Stimulated activated CD4-positive, alpha-beta T cell treated with anti-CD3 and anti-CD28 coated beads, Interleukin-15, amount 100 ng/mL, for 48 hours (primary cell): ENCODE results near the gene CROCC.
"Not testable (repeated sequence)": the region's sequence is repeated elsewhere in the genome, so short reads cannot be mapped to it uniquely, and the experiment has no call there.

Source experiments
- DNase-seq, 2 donors: peaks; one replicate each; pipeline ENCODE4 v3.0.0-alpha.2; 2020; ENCODE audit warnings: low read depth in 2 of 2

Gene CROCC

DNA sequence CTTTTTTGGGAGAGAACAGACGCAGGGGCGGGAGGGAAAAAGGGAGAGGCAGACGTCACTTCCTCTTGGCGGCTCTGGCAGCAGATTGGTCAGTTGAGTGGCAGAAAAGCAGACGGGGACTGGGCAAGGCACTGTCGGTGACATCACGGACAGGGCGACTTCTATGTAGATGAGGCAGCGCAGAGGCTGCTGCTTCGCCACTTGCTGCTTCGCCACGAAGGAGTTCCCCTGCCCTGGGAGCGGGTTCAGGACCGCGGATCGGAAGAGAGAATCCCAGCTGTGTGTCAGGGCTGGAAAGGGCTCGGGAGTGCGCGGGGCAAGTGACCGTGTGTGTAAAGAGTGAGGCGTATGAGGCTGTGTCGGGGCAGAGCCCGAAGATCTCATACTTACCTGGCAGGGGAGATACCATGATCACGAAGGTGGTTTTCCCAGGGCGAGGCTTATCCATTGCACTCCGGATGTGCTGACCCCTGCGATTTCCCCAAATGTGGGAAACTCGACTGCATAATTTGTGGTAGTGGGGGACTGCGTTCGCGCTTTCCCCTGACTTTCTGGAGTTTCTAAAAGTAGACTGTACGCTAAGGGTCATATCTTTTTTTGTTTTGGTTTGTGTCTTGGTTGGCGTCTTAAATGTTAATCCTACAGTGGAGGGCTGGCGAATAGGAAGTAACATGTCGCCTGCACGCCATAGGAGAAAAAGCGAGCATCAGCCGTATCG is 26.0 kb upstream of the CROCC start, which contains the start of gene RNU1-2:
RNU1-2 (plus strand) TSS at position 383 of the 718 bp plus-strand sequence.
- DNase-seq: peak; percentile 75 to 80

DNA sequence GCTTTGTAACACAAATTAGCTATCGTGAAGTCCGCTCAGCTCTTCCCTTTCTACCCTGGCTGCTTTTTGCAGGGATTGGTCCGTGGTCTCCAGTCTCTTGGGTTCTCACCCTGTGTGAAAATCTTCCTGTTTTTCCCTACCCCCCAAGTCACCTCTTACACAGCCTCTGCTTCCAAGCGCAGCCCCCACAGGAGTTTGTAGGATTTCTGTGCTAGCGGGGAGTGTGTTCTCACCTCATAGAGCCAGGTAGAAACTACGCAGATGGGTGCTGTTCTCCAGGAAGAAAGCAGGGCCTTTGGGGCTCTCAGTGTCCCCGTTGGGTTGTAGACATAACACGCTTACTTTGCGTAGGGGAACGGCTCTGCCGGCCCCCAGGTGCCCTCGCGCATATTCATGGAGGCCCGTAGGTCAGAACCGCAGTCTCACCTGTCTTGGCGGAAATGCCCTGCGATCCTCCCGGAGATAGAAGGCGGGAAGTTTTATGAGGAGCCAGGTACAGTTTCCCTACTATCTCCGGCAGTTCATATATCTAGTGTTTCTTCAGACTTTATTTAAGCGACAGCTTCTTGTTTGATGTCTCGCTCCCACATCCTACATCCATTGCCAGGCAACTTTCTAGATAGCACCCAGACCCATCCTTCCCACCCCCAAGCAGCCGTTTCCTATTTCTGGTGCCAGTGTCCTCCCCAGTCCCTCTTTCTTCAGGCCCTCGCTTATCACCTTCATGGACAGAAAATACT is 25.2 kb upstream of the CROCC start:
- DNase-seq: peak; percentile 56 to 78

GRCh38 chr1:16897653-16898052 is 24.1 kb upstream of the CROCC start:
- not testable (repeated sequence) for DNase-seq

- not testable (repeated sequence) for DNase-seq
Measured at GRCh38 chr1:16898298-16898697, 23.4 kb upstream of the CROCC start.

- not testable (repeated sequence) for DNase-seq
Measured at GRCh38 chr1:16899020-16899419, 22.7 kb upstream of the CROCC start.

DNA sequence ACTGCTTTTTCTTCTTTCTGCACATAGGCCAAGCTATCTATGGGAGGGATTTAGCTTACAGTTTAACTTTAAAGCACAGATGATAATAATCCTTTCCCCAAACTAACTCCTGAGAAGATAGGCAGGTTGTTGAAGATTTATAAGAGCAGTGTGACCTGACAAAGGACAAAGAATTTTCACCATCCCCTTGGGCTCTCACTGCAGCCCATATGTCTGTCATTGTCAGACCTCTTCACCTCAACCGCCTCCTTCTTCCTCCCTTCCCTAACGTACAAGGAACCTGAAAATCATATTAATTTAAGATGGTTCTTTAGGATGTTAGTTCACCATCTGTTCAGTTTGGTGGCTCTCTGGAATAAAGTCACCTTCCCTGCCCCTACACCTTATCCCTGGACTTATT is 21.0 kb upstream of the CROCC start:
- no peak for DNase-seq

DNA sequence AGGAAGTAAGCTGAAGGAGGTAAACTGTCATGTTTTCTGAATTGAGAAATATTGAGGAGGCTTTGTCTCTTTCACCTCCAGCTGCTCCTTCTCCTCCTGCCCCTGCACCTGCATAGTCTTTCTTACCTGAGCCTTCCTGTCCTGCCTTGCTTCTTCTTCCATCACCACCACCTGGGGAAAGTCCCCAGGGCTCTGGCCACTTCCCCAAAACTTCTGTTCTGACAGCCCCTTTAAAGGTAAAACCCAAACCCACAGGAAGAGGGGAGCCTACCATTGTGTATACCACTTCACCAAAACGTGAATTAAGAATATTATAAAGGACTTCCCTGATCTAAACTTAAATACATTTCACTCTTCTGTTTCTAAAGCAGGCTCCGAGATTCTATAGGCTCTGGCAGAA is 20.4 kb upstream of the CROCC start:
- not testable (repeated sequence) for DNase-seq

DNA sequence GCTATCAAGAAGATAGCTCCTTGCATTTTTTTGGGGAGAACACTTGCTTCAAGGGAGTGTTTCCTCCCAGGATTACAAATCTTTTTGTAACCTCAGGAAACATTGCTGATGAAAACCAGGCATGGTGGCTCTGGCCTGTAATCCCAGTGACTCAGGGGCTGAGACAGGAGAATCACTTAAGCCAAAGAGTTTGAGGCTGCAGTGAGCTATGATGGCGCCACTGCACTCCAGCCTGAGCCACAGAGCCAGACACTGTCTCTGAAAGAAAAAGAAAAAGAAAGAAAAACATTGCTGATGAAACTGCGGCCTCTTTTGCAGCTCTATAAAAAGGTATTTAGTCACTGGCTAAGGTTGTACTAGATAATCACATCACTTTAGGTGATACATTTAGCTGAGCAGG is 18.7 kb upstream of the CROCC start:
- no peak for DNase-seq

DNA sequence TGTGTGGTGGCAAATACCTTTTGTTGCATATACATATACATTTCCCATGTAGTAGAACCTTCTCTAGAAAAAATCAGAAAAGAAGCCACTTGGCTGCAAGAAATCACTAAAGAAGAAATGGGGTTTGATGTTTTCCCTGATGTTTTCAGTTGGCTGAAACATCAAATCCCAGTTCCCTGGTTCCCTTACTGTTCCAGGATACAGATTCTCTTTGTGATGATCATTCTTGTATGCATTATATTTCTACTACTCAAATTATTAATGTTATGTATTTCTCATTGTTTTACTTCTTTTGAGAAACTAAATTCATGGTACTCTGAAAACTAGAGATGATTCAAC is 18.3 kb upstream of the CROCC start:
- DNase-seq: no peak

GRCh38 chr1:16904560-16905109 is 17.1 kb upstream of the CROCC start:
- DNase-seq: peak; percentile 99

DNA sequence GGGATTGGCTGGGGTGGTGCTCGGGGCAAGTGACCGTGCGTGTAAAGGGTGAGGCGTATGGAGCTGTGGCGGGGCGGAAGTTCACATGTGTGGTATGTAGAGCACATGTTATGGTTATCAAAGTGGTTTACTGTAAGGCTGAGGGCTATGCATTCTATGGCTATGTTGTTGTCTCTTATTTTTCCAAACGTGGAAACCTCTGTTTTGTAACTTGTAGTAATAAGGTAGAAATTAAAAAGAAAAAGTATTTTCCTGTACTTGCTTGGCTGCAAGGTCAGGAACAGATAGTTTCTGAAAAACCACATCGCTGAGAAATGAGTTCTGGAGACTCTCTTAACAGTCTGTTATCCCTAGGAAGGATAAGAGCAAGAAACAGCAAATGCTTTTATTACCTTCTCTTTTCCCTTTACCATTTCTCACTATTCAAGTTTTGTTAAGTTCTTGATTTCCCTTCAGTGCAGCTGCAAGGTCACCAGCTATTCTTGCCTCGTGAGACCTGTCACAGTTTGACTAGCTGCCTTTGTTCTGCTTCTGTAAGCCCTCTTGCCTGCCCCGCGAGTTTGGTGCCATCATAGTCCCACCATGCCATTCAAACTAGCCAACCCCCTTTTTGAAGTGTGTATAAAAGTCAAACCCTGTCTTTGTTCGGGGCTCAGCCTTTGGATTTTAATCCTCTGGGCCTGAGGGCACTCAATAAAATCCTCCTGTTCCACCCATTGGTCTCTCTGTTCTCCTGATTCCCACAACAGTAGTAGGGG is 16.4 kb upstream of the CROCC start:
- DNase-seq: no peak

DNA sequence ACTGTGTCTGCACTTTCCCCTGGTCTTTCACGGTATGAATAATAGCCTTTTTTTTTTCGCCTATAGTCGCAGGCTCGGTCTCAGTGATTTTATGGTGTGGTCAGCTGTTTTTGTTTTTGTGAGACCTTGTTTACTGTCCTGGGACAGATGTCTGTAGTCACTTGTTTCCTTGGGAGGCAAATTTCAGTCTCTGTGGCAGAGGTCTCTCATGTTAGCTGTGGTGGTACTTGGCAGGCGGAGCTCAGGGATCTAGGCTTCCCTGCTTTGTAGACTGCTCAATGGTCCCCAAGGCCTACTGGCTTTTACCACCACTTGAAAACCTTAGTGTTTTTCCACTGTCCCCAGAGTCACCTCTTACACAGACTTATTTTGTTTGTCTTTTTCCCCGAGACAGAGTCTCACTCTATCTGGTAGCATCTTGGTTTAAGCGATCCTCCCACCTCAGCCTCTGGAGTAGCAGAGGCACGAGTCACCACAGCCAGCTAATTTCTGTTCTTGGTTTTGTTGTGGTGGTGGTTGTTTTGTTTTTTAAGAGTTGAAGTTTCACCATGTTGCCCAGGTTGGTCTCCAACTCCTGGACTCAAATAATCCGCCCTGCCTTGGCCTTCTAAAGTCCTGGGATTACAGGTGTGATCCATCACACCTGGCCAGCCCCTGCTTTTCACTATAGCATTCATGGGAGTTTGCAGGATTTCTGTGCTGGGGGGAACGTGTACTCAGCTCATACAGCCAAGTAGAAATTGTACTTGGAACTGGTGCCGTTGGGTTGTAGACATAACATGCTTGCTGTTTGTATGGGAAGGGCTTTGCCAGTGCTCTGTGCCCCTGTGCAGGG is 15.6 kb upstream of the CROCC start:
- peak in 1 of 2 donors; percentile 31 for DNase-seq

DNA sequence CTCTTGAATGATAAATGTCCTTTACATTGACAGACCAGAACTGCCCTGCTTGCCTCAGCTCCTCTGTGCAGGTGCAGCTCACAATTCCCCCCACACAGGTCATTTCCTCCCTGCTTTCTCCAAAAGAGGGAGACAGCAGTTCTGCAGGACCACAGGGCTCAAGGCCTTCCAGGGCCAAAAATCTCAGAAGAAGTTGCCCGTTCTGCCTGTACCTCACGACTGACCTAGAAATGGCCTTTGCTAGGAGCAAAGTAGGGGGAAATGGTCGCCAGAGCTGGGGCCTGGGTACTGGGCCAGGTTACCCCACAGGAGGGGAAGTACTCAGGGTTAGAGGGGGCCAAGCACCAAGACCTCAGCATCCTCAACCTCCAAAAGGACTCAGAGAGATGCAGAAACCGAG is 14.9 kb upstream of the CROCC start:
- DNase-seq: no peak

DNA sequence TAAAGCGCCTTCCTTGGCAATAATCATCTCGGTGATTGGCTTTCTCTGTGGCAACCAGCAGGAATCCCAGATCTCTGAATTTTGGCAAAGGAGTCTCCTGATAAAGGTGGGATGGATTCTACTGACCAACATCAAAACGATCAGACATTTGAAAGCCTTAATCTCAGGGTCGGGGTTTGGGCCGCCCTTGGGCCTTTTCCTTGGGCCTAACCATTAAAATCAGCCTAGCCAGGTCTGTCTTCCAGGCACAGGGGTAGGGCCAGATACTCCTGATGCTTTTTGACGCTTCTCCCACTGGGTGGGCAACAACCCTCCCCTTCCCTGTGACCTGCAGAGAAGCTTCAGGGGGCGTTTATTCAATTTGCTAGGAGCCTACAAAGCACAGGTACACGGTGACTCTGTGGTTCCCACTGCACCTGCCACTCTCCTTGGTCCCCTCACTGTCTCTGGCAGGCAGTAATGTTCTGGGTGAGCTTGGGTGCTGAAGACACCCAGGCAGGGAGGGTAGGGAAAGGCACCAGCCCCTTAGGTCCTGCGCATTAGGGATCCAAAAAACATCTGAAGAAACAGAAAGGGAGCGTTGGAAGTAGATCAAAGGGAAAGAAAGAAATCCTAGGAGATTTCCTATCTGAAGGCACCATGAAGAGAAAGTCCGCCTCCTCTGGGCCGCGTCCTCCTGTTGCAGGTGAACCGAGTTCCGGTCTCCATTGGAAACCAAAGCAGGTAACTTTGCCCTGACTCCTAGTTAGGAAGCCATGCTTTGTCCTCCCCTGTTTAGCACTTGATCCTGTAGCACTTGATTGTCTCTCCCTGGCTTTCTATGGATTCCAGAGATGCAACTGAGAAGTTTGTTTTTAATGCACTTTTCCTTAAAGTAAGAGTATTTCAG is 13.6 kb upstream of the CROCC start:
- DNase-seq: no peak

- DNase-seq: not testable (repeated sequence)
Measured at GRCh38 chr1:16911851-16912721, 9.6 kb upstream of the CROCC start.

- DNase-seq: not testable (repeated sequence)
Measured at GRCh38 chr1:16912742-16913141, 9.0 kb upstream of the CROCC start.

- no peak for DNase-seq
Measured at GRCh38 chr1:16913181-16913832, 8.4 kb upstream of the CROCC start.

- DNase-seq: peak; percentile 85 to 93
Measured at GRCh38 chr1:16913833-16914662, 7.7 kb upstream of the CROCC start.
